WTC11 (cell line): ENCODE measurements around the gene SPOP. TPM values are rescaled to one million over a fixed set of nuclear protein-coding genes. Genes with fewer than 3 reads are reported as not detected.

Experiments used
- ATAC-seq: fragments of 200-7000 bp; cut with Tn5 transposase; 2 replicates; pipeline ENCODE4 v1.10.0; 2021; ENCODE audit warnings: mild to moderate bottlenecking, moderate library complexity
- CTCF ChIA-PET: fragments of 300-600 bp; sonication (Branson Sonifier 250); formaldehyde crosslinking; loops from one replicate; lab custom pipeline; 2021; ENCODE audit warnings: antibody characterized with exemption; lab: Charles Lee
- POLR2A ChIA-PET: fragments of 350-600 bp; sonication (Branson Sonifier 250); formaldehyde crosslinking; loops from one replicate; lab custom pipeline; 2021; ENCODE audit warnings: antibody characterized with exemption; lab: Charles Lee
- DNase-seq: peaks from one replicate; pipeline ENCODE4 v3.0.0; 2021; ENCODE audit warnings: low spot score
- H3K27ac Mint-ChIP-seq: 2 replicates; pipeline ENCODE4 v1.8.0; 2021; ENCODE audit warnings: mixed read lengths
- H3K27me3 Mint-ChIP-seq: 2 replicates; pipeline ENCODE4 v1.8.0; 2021; ENCODE audit warnings: low read depth, mild to moderate bottlenecking, moderate library complexity, mixed read lengths
- H3K36me3 Mint-ChIP-seq: 2 replicates; pipeline ENCODE4 v1.8.0; 2021; ENCODE audit warnings: mixed read lengths
- H3K4me1 Mint-ChIP-seq: 2 replicates; pipeline ENCODE4 v1.8.0; 2022; ENCODE audit warnings: mixed read lengths
- H3K4me3 Mint-ChIP-seq: 2 replicates; pipeline ENCODE4 v1.8.0; 2021; ENCODE audit warnings: mild to moderate bottlenecking, moderate library complexity, mixed read lengths
- H3K9me3 Mint-ChIP-seq: 2 replicates; pipeline ENCODE4 v1.8.0; 2021; ENCODE audit warnings: mixed read lengths
- CDX4 ChIP-seq: fragments of 250-450 bp; sonication (Bioruptor Pico); IDR thresholded peaks from 2 replicates; pipeline ENCODE4 v1.9.0; 2021; ENCODE audit warnings: moderate library complexity, mild to moderate bottlenecking, inconsistent platforms, borderline replicate concordance
- EMX1 ChIP-seq: fragments of 250-450 bp; sonication (Bioruptor Pico); IDR thresholded peaks from 2 replicates; pipeline ENCODE4 v1.8.0; 2021; ENCODE audit warnings: mild to moderate bottlenecking
- FOXP1 ChIP-seq: sonication (generic); formaldehyde crosslinking; IDR thresholded peaks from 2 replicates; pipeline ENCODE4 v1.8.0; 2022; ENCODE audit warnings: missing genetic modification reagents, mild to moderate bottlenecking, moderate library complexity, borderline replicate concordance
- GRHL2 ChIP-seq: fragments of 250-450 bp; sonication (Bioruptor Pico); IDR thresholded peaks from 2 replicates; pipeline ENCODE4 v1.8.0; 2022; ENCODE audit warnings: mild to moderate bottlenecking, moderate library complexity; ENCODE audit not compliant: insufficient replicate concordance, severe bottlenecking
- JAZF1 ChIP-seq: fragments of 250-450 bp; sonication (Bioruptor Pico); IDR thresholded peaks from 2 replicates; pipeline ENCODE4 v1.9.0; 2021; ENCODE audit warnings: moderate library complexity, mild to moderate bottlenecking, inconsistent platforms
- MYBL2 ChIP-seq: sonication (generic); formaldehyde crosslinking; IDR thresholded peaks from 2 replicates; pipeline ENCODE4 v1.8.1; 2023; ENCODE audit warnings: mild to moderate bottlenecking, moderate library complexity, missing genetic modification reagents
- OVOL2 ChIP-seq: fragments of 250-450 bp; sonication (Bioruptor Pico); IDR thresholded peaks from 2 replicates; pipeline ENCODE4 v1.9.0; 2021; ENCODE audit warnings: mild to moderate bottlenecking, borderline replicate concordance
- PREB ChIP-seq: sonication (generic); formaldehyde crosslinking; IDR thresholded peaks from 2 replicates; pipeline ENCODE4 v1.8.1; 2022; ENCODE audit warnings: mild to moderate bottlenecking, missing genetic modification reagents, moderate library complexity, borderline replicate concordance
- RORB ChIP-seq: fragments of 250-450 bp; sonication (Bioruptor Pico); IDR thresholded peaks from 2 replicates; pipeline ENCODE4 v1.9.0; 2021; ENCODE audit warnings: mild to moderate bottlenecking
- ZNF281 ChIP-seq: sonication (generic); formaldehyde crosslinking; IDR thresholded peaks from 2 replicates; pipeline ENCODE4 v1.8.0; 2023; ENCODE audit warnings: mild to moderate bottlenecking, missing genetic modification reagents
- ZNF423 ChIP-seq: fragments of 250-450 bp; sonication (Bioruptor Pico); IDR thresholded peaks from 2 replicates; pipeline ENCODE4 v2.1.2; 2022; ENCODE audit warnings: mild to moderate bottlenecking, moderate library complexity
- ZNF512 ChIP-seq: sonication (generic); formaldehyde crosslinking; IDR thresholded peaks from 2 replicates; pipeline ENCODE4 v1.8.1; 2022; ENCODE audit warnings: missing genetic modification reagents, borderline replicate concordance
- total RNA-seq: library from RNA; stranded (reverse); gene quantifications from 3 replicates; pipeline ENCODE4 v1.2.3, GENCODE V29; 2021
- TF ChIP-seq, protein P1 (sequence below): fragments of 250-450 bp; sonication (Bioruptor Pico); IDR thresholded peaks from 2 replicates; pipeline ENCODE4 v1.9.0; 2021; ENCODE audit warnings: mild to moderate bottlenecking, borderline replicate concordance
- TF ChIP-seq, protein P2 (sequence below): sonication (generic); formaldehyde crosslinking; IDR thresholded peaks from 2 replicates; pipeline ENCODE4 v1.8.0; 2023; ENCODE audit warnings: missing genetic modification reagents, mild to moderate bottlenecking, borderline replicate concordance
- TF ChIP-seq, protein P3 (sequence below): sonication (generic); formaldehyde crosslinking; IDR thresholded peaks from 2 replicates; pipeline ENCODE4 v1.8.0; 2022; ENCODE audit warnings: mild to moderate bottlenecking, missing genetic modification reagents

The SPOP gene
- total RNA-seq, 1 experiment from 2014 or later, result 19.2 TPM

GRCh38 chr17:49681106-49681979 lies 3.4 kb upstream of the SPOP start:
- POLR2A ChIA-PET, result interaction anchor here (0.5 kb wide), 1 partner anchor 40 kb away, joined by 3 read pairs; no protein-coding TSS in a partner anchor
- DNase-seq, result no peak
- peaks cover 40% of the 10 kb centered on the region for H3K27me3 Mint-ChIP-seq
- H3K27ac Mint-ChIP-seq, result no peak overlapping the region
- peaks cover 3% of the 10 kb centered on the region for H3K36me3 Mint-ChIP-seq
- TF ChIP-seq GRHL2 (CRISPR knock-in tag), result no peak
- no peak for TF ChIP-seq OVOL2 (CRISPR knock-in tag)
- no peak for TF ChIP-seq ZNF423 (CRISPR knock-in tag)
- no peak for TF ChIP-seq JAZF1 (CRISPR knock-in tag)
- TF ChIP-seq, protein P1, sequence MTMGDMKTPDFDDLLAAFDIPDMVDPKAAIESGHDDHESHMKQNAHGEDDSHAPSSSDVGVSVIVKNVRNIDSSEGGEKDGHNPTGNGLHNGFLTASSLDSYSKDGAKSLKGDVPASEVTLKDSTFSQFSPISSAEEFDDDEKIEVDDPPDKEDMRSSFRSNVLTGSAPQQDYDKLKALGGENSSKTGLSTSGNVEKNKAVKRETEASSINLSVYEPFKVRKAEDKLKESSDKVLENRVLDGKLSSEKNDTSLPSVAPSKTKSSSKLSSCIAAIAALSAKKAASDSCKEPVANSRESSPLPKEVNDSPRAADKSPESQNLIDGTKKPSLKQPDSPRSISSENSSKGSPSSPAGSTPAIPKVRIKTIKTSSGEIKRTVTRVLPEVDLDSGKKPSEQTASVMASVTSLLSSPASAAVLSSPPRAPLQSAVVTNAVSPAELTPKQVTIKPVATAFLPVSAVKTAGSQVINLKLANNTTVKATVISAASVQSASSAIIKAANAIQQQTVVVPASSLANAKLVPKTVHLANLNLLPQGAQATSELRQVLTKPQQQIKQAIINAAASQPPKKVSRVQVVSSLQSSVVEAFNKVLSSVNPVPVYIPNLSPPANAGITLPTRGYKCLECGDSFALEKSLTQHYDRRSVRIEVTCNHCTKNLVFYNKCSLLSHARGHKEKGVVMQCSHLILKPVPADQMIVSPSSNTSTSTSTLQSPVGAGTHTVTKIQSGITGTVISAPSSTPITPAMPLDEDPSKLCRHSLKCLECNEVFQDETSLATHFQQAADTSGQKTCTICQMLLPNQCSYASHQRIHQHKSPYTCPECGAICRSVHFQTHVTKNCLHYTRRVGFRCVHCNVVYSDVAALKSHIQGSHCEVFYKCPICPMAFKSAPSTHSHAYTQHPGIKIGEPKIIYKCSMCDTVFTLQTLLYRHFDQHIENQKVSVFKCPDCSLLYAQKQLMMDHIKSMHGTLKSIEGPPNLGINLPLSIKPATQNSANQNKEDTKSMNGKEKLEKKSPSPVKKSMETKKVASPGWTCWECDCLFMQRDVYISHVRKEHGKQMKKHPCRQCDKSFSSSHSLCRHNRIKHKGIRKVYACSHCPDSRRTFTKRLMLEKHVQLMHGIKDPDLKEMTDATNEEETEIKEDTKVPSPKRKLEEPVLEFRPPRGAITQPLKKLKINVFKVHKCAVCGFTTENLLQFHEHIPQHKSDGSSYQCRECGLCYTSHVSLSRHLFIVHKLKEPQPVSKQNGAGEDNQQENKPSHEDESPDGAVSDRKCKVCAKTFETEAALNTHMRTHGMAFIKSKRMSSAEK (CRISPR knock-in tag), result no peak
- TF ChIP-seq EMX1 (CRISPR knock-in tag), result no peak
- no peak for TF ChIP-seq FOXP1 (CRISPR knock-in tag)
- TF ChIP-seq ZNF512 (CRISPR knock-in tag), result no peak
- TF ChIP-seq PREB, result no peak
- TF ChIP-seq, all 79 proteins: peak for 0
- CTCF ChIA-PET, result interaction anchor here (0.7 to 3.6 kb wide), 3 partner anchors 10 to 124 kb away, joined by 3 to 12 read pairs (median 8); no protein-coding TSS in a partner anchor
- no peak for ATAC-seq
- no peak overlapping the region for H3K4me3 Mint-ChIP-seq
- peaks cover 6% of the 10 kb centered on the region for H3K9me3 Mint-ChIP-seq
- H3K4me1 Mint-ChIP-seq, result peaks cover 8% of the 10 kb centered on the region

DNA sequence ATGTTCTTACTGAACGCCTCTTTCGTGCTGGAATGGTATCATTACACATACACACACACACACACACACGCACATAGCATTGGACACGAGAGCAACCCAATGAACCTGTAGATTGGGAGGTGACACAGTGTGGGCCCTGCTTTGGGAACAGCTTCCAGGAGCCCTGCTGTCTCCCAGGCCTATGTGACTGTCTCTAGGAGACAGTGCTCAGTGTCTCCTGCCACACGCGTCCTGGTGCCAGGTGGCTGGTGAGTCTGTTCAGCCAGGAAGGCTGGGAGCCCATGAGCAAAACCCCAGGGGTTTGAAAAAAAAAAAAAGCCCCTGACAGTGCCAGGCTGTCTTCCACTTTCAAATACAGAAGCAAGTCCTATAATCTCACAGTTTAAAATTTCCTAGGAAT lies 2.4 kb upstream of the SPOP start:
- H3K27me3 Mint-ChIP-seq, result peaks cover 40% of the 10 kb centered on the region
- ChIA-PET POLR2A (no interaction called here), CTCF (no interaction called here)
- no peak overlapping the region for H3K4me3 Mint-ChIP-seq
- no peak overlapping the region for H3K27ac Mint-ChIP-seq
- peaks cover 15% of the 10 kb centered on the region for H3K4me1 Mint-ChIP-seq
- DNase-seq, result no peak
- no peak for ATAC-seq
- peaks cover 3% of the 10 kb centered on the region for H3K36me3 Mint-ChIP-seq
- H3K9me3 Mint-ChIP-seq, result peaks cover 6% of the 10 kb centered on the region
- no peak for TF ChIP-seq CDX4 (CRISPR knock-in tag)
- no peak for TF ChIP-seq RORB
- TF ChIP-seq, protein P2, sequence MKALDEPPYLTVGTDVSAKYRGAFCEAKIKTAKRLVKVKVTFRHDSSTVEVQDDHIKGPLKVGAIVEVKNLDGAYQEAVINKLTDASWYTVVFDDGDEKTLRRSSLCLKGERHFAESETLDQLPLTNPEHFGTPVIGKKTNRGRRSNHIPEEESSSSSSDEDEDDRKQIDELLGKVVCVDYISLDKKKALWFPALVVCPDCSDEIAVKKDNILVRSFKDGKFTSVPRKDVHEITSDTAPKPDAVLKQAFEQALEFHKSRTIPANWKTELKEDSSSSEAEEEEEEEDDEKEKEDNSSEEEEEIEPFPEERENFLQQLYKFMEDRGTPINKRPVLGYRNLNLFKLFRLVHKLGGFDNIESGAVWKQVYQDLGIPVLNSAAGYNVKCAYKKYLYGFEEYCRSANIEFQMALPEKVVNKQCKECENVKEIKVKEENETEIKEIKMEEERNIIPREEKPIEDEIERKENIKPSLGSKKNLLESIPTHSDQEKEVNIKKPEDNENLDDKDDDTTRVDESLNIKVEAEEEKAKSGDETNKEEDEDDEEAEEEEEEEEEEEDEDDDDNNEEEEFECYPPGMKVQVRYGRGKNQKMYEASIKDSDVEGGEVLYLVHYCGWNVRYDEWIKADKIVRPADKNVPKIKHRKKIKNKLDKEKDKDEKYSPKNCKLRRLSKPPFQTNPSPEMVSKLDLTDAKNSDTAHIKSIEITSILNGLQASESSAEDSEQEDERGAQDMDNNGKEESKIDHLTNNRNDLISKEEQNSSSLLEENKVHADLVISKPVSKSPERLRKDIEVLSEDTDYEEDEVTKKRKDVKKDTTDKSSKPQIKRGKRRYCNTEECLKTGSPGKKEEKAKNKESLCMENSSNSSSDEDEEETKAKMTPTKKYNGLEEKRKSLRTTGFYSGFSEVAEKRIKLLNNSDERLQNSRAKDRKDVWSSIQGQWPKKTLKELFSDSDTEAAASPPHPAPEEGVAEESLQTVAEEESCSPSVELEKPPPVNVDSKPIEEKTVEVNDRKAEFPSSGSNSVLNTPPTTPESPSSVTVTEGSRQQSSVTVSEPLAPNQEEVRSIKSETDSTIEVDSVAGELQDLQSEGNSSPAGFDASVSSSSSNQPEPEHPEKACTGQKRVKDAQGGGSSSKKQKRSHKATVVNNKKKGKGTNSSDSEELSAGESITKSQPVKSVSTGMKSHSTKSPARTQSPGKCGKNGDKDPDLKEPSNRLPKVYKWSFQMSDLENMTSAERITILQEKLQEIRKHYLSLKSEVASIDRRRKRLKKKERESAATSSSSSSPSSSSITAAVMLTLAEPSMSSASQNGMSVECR (CRISPR knock-in tag), result no peak
- no peak for TF ChIP-seq ZNF281
- no peak for TF ChIP-seq MYBL2
- TF ChIP-seq, protein P3, sequence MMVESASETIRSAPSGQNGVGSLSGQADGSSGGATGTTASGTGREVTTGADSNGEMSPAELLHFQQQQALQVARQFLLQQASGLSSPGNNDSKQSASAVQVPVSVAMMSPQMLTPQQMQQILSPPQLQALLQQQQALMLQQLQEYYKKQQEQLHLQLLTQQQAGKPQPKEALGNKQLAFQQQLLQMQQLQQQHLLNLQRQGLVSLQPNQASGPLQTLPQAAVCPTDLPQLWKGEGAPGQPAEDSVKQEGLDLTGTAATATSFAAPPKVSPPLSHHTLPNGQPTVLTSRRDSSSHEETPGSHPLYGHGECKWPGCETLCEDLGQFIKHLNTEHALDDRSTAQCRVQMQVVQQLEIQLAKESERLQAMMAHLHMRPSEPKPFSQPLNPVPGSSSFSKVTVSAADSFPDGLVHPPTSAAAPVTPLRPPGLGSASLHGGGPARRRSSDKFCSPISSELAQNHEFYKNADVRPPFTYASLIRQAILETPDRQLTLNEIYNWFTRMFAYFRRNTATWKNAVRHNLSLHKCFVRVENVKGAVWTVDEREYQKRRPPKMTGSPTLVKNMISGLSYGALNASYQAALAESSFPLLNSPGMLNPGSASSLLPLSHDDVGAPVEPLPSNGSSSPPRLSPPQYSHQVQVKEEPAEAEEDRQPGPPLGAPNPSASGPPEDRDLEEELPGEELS (CRISPR knock-in tag), result no peak
